GM12892 (cell line): Measurements from ENCODE around the gene TNPO3.

Experiments
- POLR2A ChIP-seq: IDR thresholded peaks from 2 replicates; pipeline ENCODE4 v1.6.1; 2011; ENCODE audit warnings: low read depth, low read length, control low read depth
- POLR2AphosphoS5 ChIP-seq: IDR thresholded peaks from 2 replicates; pipeline ENCODE4 v1.6.1; 2011; ENCODE audit warnings: low read depth, low read length, control low read depth
- TAF1 ChIP-seq: IDR thresholded peaks from 2 replicates; pipeline ENCODE4 v1.6.1; 2011; ENCODE audit warnings: low read depth, mild to moderate bottlenecking, control low read depth, low read length, borderline replicate concordance

DNA sequence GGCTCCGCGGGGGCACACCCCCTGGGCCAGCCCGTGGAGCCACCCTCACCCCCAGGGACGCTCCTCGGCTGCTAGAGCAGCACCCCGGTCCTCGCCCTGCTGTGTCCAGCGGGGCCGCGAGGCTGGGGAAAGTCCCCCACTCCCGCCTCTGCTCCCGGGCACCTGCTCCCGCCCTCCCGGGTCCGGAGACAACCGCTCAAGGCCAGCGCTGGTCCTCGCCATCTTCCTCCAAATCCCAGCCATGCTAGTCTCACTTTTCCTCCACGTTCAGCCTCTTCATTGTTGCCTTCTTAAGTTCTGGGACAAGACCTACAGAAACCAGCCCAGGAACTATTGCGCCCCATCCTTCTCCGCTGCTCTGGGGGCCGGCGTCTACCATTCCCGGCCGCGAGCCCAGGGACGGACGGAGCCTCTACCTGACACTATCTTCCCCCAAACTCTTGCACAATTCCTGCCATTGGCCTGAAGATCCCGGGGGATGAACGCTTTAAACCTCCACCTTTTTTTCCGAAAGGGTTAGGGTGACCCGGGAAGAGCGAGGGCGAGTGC lies 139.6 kb downstream of the TNPO3 start:
- TF ChIP-seq POLR2AphosphoS5 (no peak), POLR2A (no peak), TAF1 (no peak)
